ENCODE results near the gene PPIA.
"Not testable (repeated sequence)": the region's sequence is repeated elsewhere in the genome, so short reads cannot be mapped to it uniquely, and the experiment has no call there.

PPIA gene

GRCh38 chr7:44764081-44764480 lies 32.4 kb upstream of the PPIA start:
- no peak for DNase-seq (ENCODE audit: low read depth in 2 of 2)

GRCh38 chr7:44764665-44765578 lies 31.6 kb upstream of the PPIA start:
- DNase-seq (ENCODE audit: low read depth in 2 of 2): no peak

GRCh38 chr7:44765579-44766415 lies 30.7 kb upstream of the PPIA start:
- no peak for DNase-seq (ENCODE audit: low read depth in 2 of 2)

GRCh38 chr7:44766416-44766801 lies 30.1 kb upstream of the PPIA start:
- no peak for DNase-seq (ENCODE audit: low read depth in 2 of 2)

GRCh38 chr7:44767134-44767911 lies 29.2 kb upstream of the PPIA start:
- no peak for DNase-seq (ENCODE audit: low read depth in 2 of 2)

GRCh38 chr7:44767912-44768627 lies 28.4 kb upstream of the PPIA start:
- no peak for DNase-seq (ENCODE audit: low read depth in 2 of 2)

GRCh38 chr7:44768628-44769371 lies 27.7 kb upstream of the PPIA start:
- no peak for DNase-seq (ENCODE audit: low read depth in 2 of 2)

GRCh38 chr7:44769376-44769775 lies 27.1 kb upstream of the PPIA start:
- DNase-seq (ENCODE audit: low read depth in 2 of 2): no peak

- DNase-seq (ENCODE audit: low read depth in 2 of 2): no peak
Observed at GRCh38 chr7:44769776-44770294, 26.6 kb upstream of the PPIA start.

GRCh38 chr7:44771358-44771757 lies 25.1 kb upstream of the PPIA start:
- DNase-seq (ENCODE audit: low read depth in 2 of 2): no peak

- DNase-seq (ENCODE audit: low read depth in 2 of 2): no peak
Observed at GRCh38 chr7:44772440-44772839, 24.0 kb upstream of the PPIA start.

GRCh38 chr7:44772867-44773266 lies 23.6 kb upstream of the PPIA start:
- no peak for DNase-seq (ENCODE audit: low read depth in 2 of 2)

GRCh38 chr7:44774486-44774885 lies 22.0 kb upstream of the PPIA start:
- DNase-seq (ENCODE audit: low read depth in 2 of 2): not testable (repeated sequence)

- no peak for DNase-seq (ENCODE audit: low read depth in 2 of 2)
Observed at GRCh38 chr7:44775383-44776107, 20.9 kb upstream of the PPIA start.

- DNase-seq (ENCODE audit: low read depth in 2 of 2): no peak
Observed at GRCh38 chr7:44776211-44776610, 20.3 kb upstream of the PPIA start.

- no peak for DNase-seq (ENCODE audit: low read depth in 2 of 2)
Observed at GRCh38 chr7:44782460-44782859, 14.0 kb upstream of the PPIA start.

- DNase-seq (ENCODE audit: low read depth in 2 of 2): no peak
Observed at GRCh38 chr7:44783407-44783806, 13.1 kb upstream of the PPIA start.

GRCh38 chr7:44784364-44784763 lies 12.1 kb upstream of the PPIA start:
- DNase-seq (ENCODE audit: low read depth in 2 of 2): no peak

GRCh38 chr7:44785218-44785617 lies 11.3 kb upstream of the PPIA start:
- not testable (repeated sequence) for DNase-seq (ENCODE audit: low read depth in 2 of 2)

GRCh38 chr7:44787041-44787440 lies 9.4 kb upstream of the PPIA start:
- DNase-seq (ENCODE audit: low read depth in 2 of 2): no peak
